ENCODE results near the gene WNT4.
A peak's percentile ranks its signal among the peaks of the same experiment; 100 is the strongest.

WNT4 gene

GRCh38 chr1:22132517-22133235, 10.2 kb downstream of the WNT4 start:
- no peaks in the 10 kb centered on the region for H3K9me3 ChIP-seq (ENCODE audit: insufficient read depth, low read length)
- H3K27ac ChIP-seq (ENCODE audit: low read length): no peak overlapping the region
- no peak overlapping the region for H3K4me3 ChIP-seq (ENCODE audit: low read length)
- H3K27me3 ChIP-seq (ENCODE audit: low read depth, low read length): no peaks in the 10 kb centered on the region
- no peak overlapping the region for H3K4me2 ChIP-seq (ENCODE audit: low read length)
- peaks cover 55% of the 10 kb centered on the region for H3K4me1 ChIP-seq (ENCODE audit: low read length)
- peaks cover 11% of the 10 kb centered on the region for H3K79me2 ChIP-seq (ENCODE audit: low read length)
- peaks cover 16% of the 10 kb centered on the region for H3K36me3 ChIP-seq (replicated peaks; ENCODE audit: low read depth, low read length)
- no peak overlapping the region for H2AFZ ChIP-seq (ENCODE audit: low read depth, low read length)
- H3K9ac ChIP-seq (ENCODE audit: low read length): no peak overlapping the region
- H4K20me1 ChIP-seq (ENCODE audit: insufficient read depth, low read length): peaks cover 35% of the 10 kb centered on the region
- no peak for TF ChIP-seq EZH2phosphoT487 (IDR thresholded peaks at IDR 0.05; ENCODE audit: low read depth)
- TF ChIP-seq CTCF (IDR thresholded peaks at IDR 0.05; ENCODE audit: low read depth, low read length): no peak

- H2AFZ ChIP-seq (ENCODE audit: low read depth, low read length): no peak overlapping the region
- peaks cover 28% of the 10 kb centered on the region; the same call in 1 of the 2 replicates for H4K20me1 ChIP-seq (ENCODE audit: insufficient read depth, low read length)
- H3K9ac ChIP-seq (ENCODE audit: low read length): no peak overlapping the region
- H3K27ac ChIP-seq (ENCODE audit: low read length): no peak overlapping the region
- no peak overlapping the region for H3K4me2 ChIP-seq (ENCODE audit: low read length)
- no peak for TF ChIP-seq EZH2phosphoT487 (IDR thresholded peaks at IDR 0.05; ENCODE audit: low read depth)
- peak; percentile 75 for TF ChIP-seq CTCF (IDR thresholded peaks at IDR 0.05; ENCODE audit: low read depth, low read length)
- H3K9me3 ChIP-seq (ENCODE audit: insufficient read depth, low read length): no peaks in the 10 kb centered on the region
- peaks cover 4% of the 10 kb centered on the region; the same call in 1 of the 2 replicates for H3K79me2 ChIP-seq (ENCODE audit: low read length)
- no peak overlapping the region for H3K4me3 ChIP-seq (ENCODE audit: low read length)
- H3K4me1 ChIP-seq (ENCODE audit: low read length): peaks cover 48% of the 10 kb centered on the region
- peaks cover 13% of the 10 kb centered on the region for H3K36me3 ChIP-seq (replicated peaks; ENCODE audit: low read depth, low read length)
- no peaks in the 10 kb centered on the region for H3K27me3 ChIP-seq (ENCODE audit: low read depth, low read length)
Observed at GRCh38 chr1:22131875-22132486, 10.9 kb downstream of the WNT4 start.

- peaks cover 39% of the 10 kb centered on the region for H3K4me1 ChIP-seq (ENCODE audit: low read length)
- TF ChIP-seq CTCF (IDR thresholded peaks at IDR 0.05; ENCODE audit: low read depth, low read length) (no peak), EZH2phosphoT487 (IDR thresholded peaks at IDR 0.05; ENCODE audit: low read depth) (no peak)
- no peak overlapping the region for H3K27ac ChIP-seq (ENCODE audit: low read length)
- H3K9me3 ChIP-seq (ENCODE audit: insufficient read depth, low read length): no peaks in the 10 kb centered on the region
- no peaks in the 10 kb centered on the region for H3K27me3 ChIP-seq (ENCODE audit: low read depth, low read length)
- peaks cover 31% of the 10 kb centered on the region for H4K20me1 ChIP-seq (ENCODE audit: insufficient read depth, low read length)
- H3K4me3 ChIP-seq (ENCODE audit: low read length): no peak overlapping the region
- H3K36me3 ChIP-seq (replicated peaks; ENCODE audit: low read depth, low read length): peaks cover 12% of the 10 kb centered on the region
- no peak overlapping the region for H3K4me2 ChIP-seq (ENCODE audit: low read length)
- H3K79me2 ChIP-seq (ENCODE audit: low read length): no peaks in the 10 kb centered on the region
- no peak overlapping the region for H3K9ac ChIP-seq (ENCODE audit: low read length)
- H2AFZ ChIP-seq (ENCODE audit: low read depth, low read length): no peak overlapping the region
Observed at GRCh38 chr1:22131062-22131461, 11.8 kb downstream of the WNT4 start.

GRCh38 chr1:22129501-22130117, 13.3 kb downstream of the WNT4 start:
- Histone ChIP-seq H3K27ac (ENCODE audit: low read length) (no peak overlapping the region), H2AFZ (ENCODE audit: low read depth, low read length) (no peak overlapping the region), H3K4me3 (ENCODE audit: low read length) (no peak overlapping the region), H3K4me1 (ENCODE audit: low read length) (peaks cover 24% of the 10 kb centered on the region), H3K79me2 (ENCODE audit: low read length) (no peaks in the 10 kb centered on the region), H4K20me1 (ENCODE audit: insufficient read depth, low read length) (peaks cover 18% of the 10 kb centered on the region), H3K27me3 (ENCODE audit: low read depth, low read length) (no peaks in the 10 kb centered on the region), H3K9me3 (ENCODE audit: insufficient read depth, low read length) (no peaks in the 10 kb centered on the region), H3K36me3 (replicated peaks; ENCODE audit: low read depth, low read length) (peaks cover 14% of the 10 kb centered on the region), H3K9ac (ENCODE audit: low read length) (no peak overlapping the region), H3K4me2 (ENCODE audit: low read length) (no peak overlapping the region)
- no peak for TF ChIP-seq CTCF (IDR thresholded peaks at IDR 0.05; ENCODE audit: low read depth, low read length)
- TF ChIP-seq EZH2phosphoT487 (IDR thresholded peaks at IDR 0.05; ENCODE audit: low read depth): no peak
